IMR-90 (cell line): ENCODE measurements around the gene ZNF583. TPM values are rescaled to one million over a fixed set of nuclear protein-coding genes. Genes with fewer than 3 reads are reported as not detected.

ENCODE experiments used
- ATAC-seq: fragments of 200-7000 bp; cut with Tn5 transposase; 2 replicates; pipeline ENCODE4 v1.9.1; 2020; ENCODE audit warnings: low read depth, mild to moderate bottlenecking, moderate library complexity
- BruUV-seq: library from RNA; stranded (reverse); fragments of 400-500 nt; replicated peaks from 2 replicates; lab custom pipeline; 2021; lab: Mats Ljungman, UMichigan
- CTCF ChIA-PET: fragments of 300-600 bp; formaldehyde crosslinking; extraction: SDS; loops from one replicate; lab custom pipeline; 2021; ENCODE audit warnings: antibody characterized with exemption; lab: Yijun Ruan, JAX
- POLR2A ChIA-PET: fragments of 300-600 bp; sonication (Branson Sonifier 250); formaldehyde crosslinking; loops from one replicate; lab custom pipeline; 2022; ENCODE audit warnings: antibody characterized with exemption; ENCODE audit not compliant: unreplicated experiment; lab: Charles Lee
- DNase-seq: peaks from one replicate; pipeline ENCODE4 v3.0.0; 2013
- H2AFZ ChIP-seq: replicated peaks from 2 replicates; pipeline ENCODE3; 2013; ENCODE audit warnings: low read length, mild to moderate bottlenecking; ENCODE audit not compliant: poor library complexity
- H2AK5ac ChIP-seq: 2 replicates; pipeline ENCODE4 v1.6.1; 2013; ENCODE audit warnings: low read depth, low read length, inconsistent platforms
- H2AK9ac ChIP-seq: replicated peaks from 2 replicates; pipeline ENCODE3; 2013; ENCODE audit warnings: mild to moderate bottlenecking, low read depth, low read length, moderate library complexity; ENCODE audit not compliant: poor library complexity
- H2BK120ac ChIP-seq: 2 replicates; pipeline ENCODE4 v1.6.1; 2013; ENCODE audit warnings: low read depth, low read length, inconsistent platforms
- H2BK15ac ChIP-seq: 3 replicates; pipeline ENCODE4 v1.6.1; 2013; ENCODE audit warnings: low read depth, low read length, inconsistent platforms
- H2BK20ac ChIP-seq: 2 replicates; pipeline ENCODE4 v1.6.1; 2013; ENCODE audit warnings: low read depth, mild to moderate bottlenecking, inconsistent platforms, low read length, moderate library complexity
- H2BK5ac ChIP-seq: 2 replicates; pipeline ENCODE4 v1.6.1; 2013; ENCODE audit warnings: mild to moderate bottlenecking, low read depth, low read length, inconsistent platforms; ENCODE audit not compliant: poor library complexity, severe bottlenecking
- H3K14ac ChIP-seq: replicated peaks from 2 replicates; pipeline ENCODE4 v1.6.1; 2013; ENCODE audit warnings: low read depth, low read length, inconsistent platforms
- H3K18ac ChIP-seq: 2 replicates; pipeline ENCODE4 v1.6.1; 2013; ENCODE audit warnings: low read depth, low read length, control low read depth
- H3K23ac ChIP-seq: 2 replicates; pipeline ENCODE4 v1.6.1; 2013; ENCODE audit warnings: low read depth, low read length, inconsistent platforms
- H3K27ac ChIP-seq: 2 replicates; pipeline ENCODE4 v1.5.1; 2013; ENCODE audit warnings: mild to moderate bottlenecking, control low read depth, low read length; ENCODE audit not compliant: insufficient read depth
- H3K27me3 ChIP-seq: 2 replicates; pipeline ENCODE4 v1.6.1; 2013; ENCODE audit warnings: low read length; ENCODE audit not compliant: control insufficient read depth, insufficient read depth
- H3K36me3 ChIP-seq: 2 replicates; pipeline ENCODE4 v1.6.1; 2013; ENCODE audit warnings: low read length, mixed read lengths; ENCODE audit not compliant: control insufficient read depth, insufficient read depth
- H3K4ac ChIP-seq: 2 replicates; pipeline ENCODE4 v1.6.1; 2013; ENCODE audit warnings: low read depth, low read length, inconsistent platforms
- H3K4me1 ChIP-seq: 2 replicates; pipeline ENCODE4 v1.6.1; 2013; ENCODE audit warnings: low read length, mixed read lengths; ENCODE audit not compliant: control insufficient read depth, insufficient read depth
- H3K4me2 ChIP-seq: 2 replicates; pipeline ENCODE4 v1.6.1; 2013; ENCODE audit warnings: low read depth, mild to moderate bottlenecking, control low read depth, low read length, moderate library complexity
- H3K4me3 ChIP-seq: 2 replicates; pipeline ENCODE4 v1.5.1; 2013; ENCODE audit warnings: low read depth, mild to moderate bottlenecking, control low read depth, low read length, moderate library complexity; ENCODE audit not compliant: insufficient read depth
- H3K56ac ChIP-seq: 2 replicates; pipeline ENCODE4 v1.6.1; 2013; ENCODE audit warnings: low read length, inconsistent platforms; ENCODE audit not compliant: insufficient read depth; ENCODE audit errors: extremely low read depth
- H3K79me1 ChIP-seq, 2 experiments: 2 replicates each; pipeline ENCODE4 v1.6.1; 2013; ENCODE audit warnings: low read length in 2 of 2, inconsistent platforms in 1 of 2, low read depth in 1 of 2
- H3K9ac ChIP-seq: 2 replicates; pipeline ENCODE4 v1.6.1; 2013; ENCODE audit warnings: low read depth, low read length, control low read depth
- H3K9me1 ChIP-seq: 2 replicates; pipeline ENCODE4 v1.6.1; 2013; ENCODE audit warnings: low read length, inconsistent platforms; ENCODE audit not compliant: insufficient read depth
- H3K9me3 ChIP-seq: 2 replicates; pipeline ENCODE4 v1.6.1; 2013; ENCODE audit warnings: low read length; ENCODE audit not compliant: control insufficient read depth, insufficient read depth
- H4K20me1 ChIP-seq: 2 replicates; pipeline ENCODE4 v1.6.1; 2013; ENCODE audit warnings: low read length, inconsistent platforms; ENCODE audit not compliant: insufficient read depth
- H4K5ac ChIP-seq: 2 replicates; pipeline ENCODE4 v1.6.1; 2013; ENCODE audit warnings: mild to moderate bottlenecking, low read depth, low read length, control low read depth
- H4K8ac ChIP-seq, 2 experiments: 2 replicates each; pipeline ENCODE4 v1.6.1; 2013; ENCODE audit warnings: low read depth in 2 of 2, low read length in 2 of 2, control low read depth in 1 of 2, inconsistent platforms in 1 of 2
- H4K91ac ChIP-seq: 2 replicates; pipeline ENCODE4 v1.6.1; 2013; ENCODE audit warnings: low read depth, low read length, inconsistent platforms; ENCODE audit not compliant: insufficient read depth
- BHLHE40 ChIP-seq: fragments of 150-350 bp; IDR thresholded peaks from 2 replicates; pipeline ENCODE4 v1.6.1; 2016; ENCODE audit warnings: mild to moderate bottlenecking, low read depth, low read length
- CEBPB ChIP-seq: IDR thresholded peaks from 2 replicates; pipeline ENCODE4 v1.6.1; 2012; ENCODE audit warnings: low read depth, low read length, improper control_type of control experiment
- CHD1 ChIP-seq: IDR thresholded peaks from 2 replicates; pipeline ENCODE4 v1.6.1; 2012; ENCODE audit warnings: low read depth, low read length, improper control_type of control experiment
- CTCF ChIP-seq: conservative IDR thresholded peaks from 2 replicates; pipeline ENCODE4 v1.5.1; 2012; ENCODE audit warnings: mild to moderate bottlenecking, low read depth, low read length, improper control_type of control experiment
- FOS ChIP-seq: fragments of 150-350 bp; IDR thresholded peaks from 2 replicates; pipeline ENCODE4 v1.6.1; 2016; ENCODE audit warnings: low read depth, low read length
- MAFK ChIP-seq: IDR thresholded peaks from 2 replicates; pipeline ENCODE4 v1.6.1; 2012; ENCODE audit warnings: low read depth, low read length, improper control_type of control experiment
- MAZ ChIP-seq: IDR thresholded peaks from 2 replicates; pipeline ENCODE4 v1.6.1; 2012; ENCODE audit warnings: low read depth, mild to moderate bottlenecking, low read length, improper control_type of control experiment, moderate library complexity, borderline replicate concordance
- MXI1 ChIP-seq: IDR thresholded peaks from 2 replicates; pipeline ENCODE4 v1.6.1; 2012; ENCODE audit warnings: low read depth, mild to moderate bottlenecking, low read length, moderate library complexity, borderline replicate concordance
- NFE2L2 ChIP-seq: fragments of 150-350 bp; IDR thresholded peaks from 2 replicates; pipeline ENCODE4 v1.6.1; 2016; ENCODE audit warnings: low read depth, mild to moderate bottlenecking, low read length
- POLR2A ChIP-seq: IDR thresholded peaks from 2 replicates; pipeline ENCODE4 v1.6.1; 2012; ENCODE audit warnings: mild to moderate bottlenecking, low read depth, low read length
- RAD21 ChIP-seq: IDR thresholded peaks from 2 replicates; pipeline ENCODE4 v1.6.1; 2012; ENCODE audit warnings: low read length, improper control_type of control experiment
- RCOR1 ChIP-seq: IDR thresholded peaks from 2 replicates; pipeline ENCODE4 v1.6.1; 2012; ENCODE audit warnings: mild to moderate bottlenecking, low read length, improper control_type of control experiment; ENCODE audit not compliant: insufficient replicate concordance
- RFX5 ChIP-seq: IDR thresholded peaks from 2 replicates; pipeline ENCODE4 v1.8.0; 2012; ENCODE audit warnings: low read depth, mild to moderate bottlenecking, low read length, moderate library complexity
- SMC3 ChIP-seq: fragments of 150-350 bp; IDR thresholded peaks from 2 replicates; pipeline ENCODE4 v1.6.1; 2016; ENCODE audit warnings: low read depth, mild to moderate bottlenecking, antibody characterized with exemption, low read length, moderate library complexity
- WGBS, 2 experiments: methylation state at CpG; one replicate each; pipeline versions ENCODE4 v1.1.5 to v1.1.7; 2013; ENCODE audit warnings: missing lambda C conversion rate in 2 of 2; ENCODE audit not compliant: insufficient read length in 1 of 2; ENCODE audit errors: extremely low coverage in 2 of 2; 5-methylcytosine and 5-hydroxymethylcytosine counted together
- dilution Hi-C: fragments of 300-500 bp; cut with HindIII; formaldehyde crosslinking; loops from one replicate; pipeline ENCODE4 v1.14.3; 2018; ENCODE audit warnings: low sequenced_read_pairs; ENCODE audit not compliant: unreplicated experiment
- in situ Hi-C: fragments of 300-500 bp; cut with MboI; formaldehyde crosslinking; loops from 3 replicates; pipeline ENCODE4 v1.14.3; 2019; ENCODE audit warnings: low sequenced_read_pairs, inconsistent platforms, mixed read lengths
- intact Hi-C: fragments of 100-400 bp; cut with micrococcal nuclease; formaldehyde crosslinking; loops from 2 replicates; pipeline ENCODE4 v1.10.0; 2022
- polyA plus RNA-seq, 3 experiments: library from polyadenylated mRNA; depleted of rRNA; stranded (reverse); fragments of >200 nt; gene quantifications; 2 replicates each; pipeline ENCODE4 v1.2.3, GENCODE V29; 2012; ENCODE audit warnings: low replicate concordance in 1 of 3
- total RNA-seq: library from RNA; depleted of rRNA; stranded (reverse); fragments of >200 nt; gene quantifications from 2 replicates; pipeline ENCODE4 v1.2.3, GENCODE V29; 2012
- TF ChIP-seq, protein P1 (sequence below): fragments of 150-350 bp; IDR thresholded peaks from 2 replicates; pipeline ENCODE4 v1.6.1; 2016; ENCODE audit warnings: low read depth, mild to moderate bottlenecking, low read length, moderate library complexity, borderline replicate concordance
- TF ChIP-seq, protein P2 (sequence below): fragments of 150-350 bp; IDR thresholded peaks from 2 replicates; pipeline ENCODE4 v1.6.1; 2017; ENCODE audit warnings: mild to moderate bottlenecking, antibody characterized with exemption, low read length, low read depth

Gene ZNF583
- total and polyA plus RNA-seq, 2 of the 4 experiments (the other 2 are of a cell fraction), result 2.8 to 5.4 TPM

DNA sequence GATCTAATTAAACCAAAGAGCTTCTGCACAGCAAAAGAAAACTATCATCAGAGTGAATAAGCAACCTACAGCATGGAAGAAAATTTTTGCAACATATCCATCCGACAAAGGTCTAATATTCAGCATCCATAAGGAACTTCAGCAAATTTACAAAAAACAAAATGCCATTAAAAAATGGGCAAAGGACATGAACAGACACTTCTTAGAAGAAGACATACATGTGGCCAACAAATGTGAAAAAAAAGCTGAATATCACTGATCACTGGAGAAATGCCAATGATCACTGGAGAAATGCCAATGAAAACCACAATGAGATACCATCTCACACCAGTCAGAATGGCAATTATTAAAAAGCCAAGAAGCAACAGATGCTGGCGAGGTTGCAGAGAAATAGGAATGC is 43.3 kb upstream of the ZNF583 start:
- no peak overlapping the region for H3K14ac ChIP-seq
- H3K27ac ChIP-seq, result no peak overlapping the region
- WGBS, 2 experiments, result 57% methylated on average over 1 of the region's 2 CpGs; no CpG with 5 or more reads in 1 of the 2 experiments
- H3K4me2 ChIP-seq, result no peak overlapping the region
- DNase-seq, result no peak
- H4K5ac ChIP-seq, result no peak overlapping the region
- H2BK15ac ChIP-seq, result no peak overlapping the region
- no peak overlapping the region for H3K23ac ChIP-seq
- H3K9me1 ChIP-seq, result no peaks in the 10 kb centered on the region
- H2AK9ac ChIP-seq, result no peak overlapping the region
- no peak overlapping the region for H2BK20ac ChIP-seq
- H3K4me3 ChIP-seq, result no peak overlapping the region
- H3K79me1 ChIP-seq, result no peaks in the 10 kb centered on the region
- H3K18ac ChIP-seq, result no peak overlapping the region
- no TSS peak for BruUV-seq
- no peak overlapping the region for H4K91ac ChIP-seq
- H2AFZ ChIP-seq, result no peak overlapping the region
- H3K4ac ChIP-seq, result no peak overlapping the region
- H3K36me3 ChIP-seq, result no peaks in the 10 kb centered on the region
- ChIA-PET CTCF (interaction anchor here (0.7 kb wide), 1 partner anchor 39 kb away, joined by 3 read pairs; no protein-coding TSS in a partner anchor), POLR2A (no interaction called here)
- no peak for ATAC-seq
- no peak overlapping the region for H4K8ac ChIP-seq
- H3K9ac ChIP-seq, result no peak overlapping the region
- no peaks in the 10 kb centered on the region for H3K4me1 ChIP-seq
- no peak overlapping the region for H2BK120ac ChIP-seq
- no peak overlapping the region for H2BK5ac ChIP-seq
- no peak overlapping the region for H2AK5ac ChIP-seq
- H3K27me3 ChIP-seq, result no peaks in the 10 kb centered on the region
- 0 out of 2 replicates have a peak, but pooled peaks cover 1% of the 10 kb centered on the region for H3K9me3 ChIP-seq
- H3K56ac ChIP-seq, result no peak overlapping the region
- H4K20me1 ChIP-seq, result no peaks in the 10 kb centered on the region
- intact Hi-C loops (no loop called here), dilution Hi-C loops (no loop called here), in situ Hi-C loops (no loop called here)
- TF ChIP-seq RAD21, result no peak
- no peak for TF ChIP-seq CEBPB
- no peak for TF ChIP-seq MXI1
- no peak for TF ChIP-seq CTCF
- no peak for TF ChIP-seq RCOR1
- no peak for TF ChIP-seq RFX5
- no peak for TF ChIP-seq SMC3
- TF ChIP-seq, protein P1, sequence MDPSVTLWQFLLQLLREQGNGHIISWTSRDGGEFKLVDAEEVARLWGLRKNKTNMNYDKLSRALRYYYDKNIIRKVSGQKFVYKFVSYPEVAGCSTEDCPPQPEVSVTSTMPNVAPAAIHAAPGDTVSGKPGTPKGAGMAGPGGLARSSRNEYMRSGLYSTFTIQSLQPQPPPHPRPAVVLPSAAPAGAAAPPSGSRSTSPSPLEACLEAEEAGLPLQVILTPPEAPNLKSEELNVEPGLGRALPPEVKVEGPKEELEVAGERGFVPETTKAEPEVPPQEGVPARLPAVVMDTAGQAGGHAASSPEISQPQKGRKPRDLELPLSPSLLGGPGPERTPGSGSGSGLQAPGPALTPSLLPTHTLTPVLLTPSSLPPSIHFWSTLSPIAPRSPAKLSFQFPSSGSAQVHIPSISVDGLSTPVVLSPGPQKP, result no peak
- no peak for TF ChIP-seq MAZ
- TF ChIP-seq BHLHE40, result no peak
- no peak for TF ChIP-seq FOS
- TF ChIP-seq CHD1, result no peak
- no peak for TF ChIP-seq MAFK
- TF ChIP-seq POLR2A, result no peak
- no peak for TF ChIP-seq NFE2L2
- TF ChIP-seq, protein P2, sequence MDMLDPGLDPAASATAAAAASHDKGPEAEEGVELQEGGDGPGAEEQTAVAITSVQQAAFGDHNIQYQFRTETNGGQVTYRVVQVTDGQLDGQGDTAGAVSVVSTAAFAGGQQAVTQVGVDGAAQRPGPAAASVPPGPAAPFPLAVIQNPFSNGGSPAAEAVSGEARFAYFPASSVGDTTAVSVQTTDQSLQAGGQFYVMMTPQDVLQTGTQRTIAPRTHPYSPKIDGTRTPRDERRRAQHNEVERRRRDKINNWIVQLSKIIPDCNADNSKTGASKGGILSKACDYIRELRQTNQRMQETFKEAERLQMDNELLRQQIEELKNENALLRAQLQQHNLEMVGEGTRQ, result no peak
